ENCODE results near the gene CCDC181. TPM values are rescaled to one million over a fixed set of nuclear protein-coding genes. Genes with fewer than 3 reads are reported as not detected.

CCDC181 gene
- polyA plus RNA-seq, 4 donors, result 3.4 to 11.6 (median 10.3) TPM

Other genes starting within 250 kb of the CCDC181 start
- 100 to 1,000 TPM in 3 of 4 donors, 10 to 100 TPM in 1; 42.6 to 185 (median 125) TPM for gene NME7, start 59.7 kb downstream of the CCDC181 start, polyA plus RNA-seq (ENCODE audit: insufficient read length in 4 of 4)
- 10 to 100 TPM; 25.5 to 31.7 (median 27.2) TPM for gene BLZF1, start 59.3 kb downstream of the CCDC181 start, polyA plus RNA-seq (ENCODE audit: insufficient read length in 4 of 4)
- gene SLC19A2, start 58.5 kb upstream of the CCDC181 start, polyA plus RNA-seq (ENCODE audit: insufficient read length in 4 of 4), result 10 to 100 TPM in 3 of 4 donors, 1 to 10 TPM in 1; 6.7 to 21.8 (median 18.5) TPM
- 1 to 10 TPM; 1.6 to 2.7 (median 2.0) TPM for gene F5, start 159.0 kb upstream of the CCDC181 start, polyA plus RNA-seq (ENCODE audit: insufficient read length in 4 of 4)
- gene SELP, start 202.7 kb upstream of the CCDC181 start, polyA plus RNA-seq (ENCODE audit: insufficient read length in 4 of 4), result 1 to 10 TPM; 1.6 to 8.0 (median 5.5) TPM

Data from left renal pelvis (tissue), 4 donors.